GM10266 (cell line): ENCODE data around the gene EYS.

Experiments used
- DNase-seq: peaks from one replicate; pipeline ENCODE4 v3.0.0; 2012; ENCODE audit errors: extremely low spot score
- TF ChIP-seq, protein P1 (sequence below): IDR thresholded peaks from 2 replicates; pipeline ENCODE4 v1.5.1; 2012; ENCODE audit warnings: mild to moderate bottlenecking, low read depth; ENCODE audit not compliant: control insufficient read depth, insufficient read depth; ENCODE audit errors: missing control alignments

The EYS gene

DNA sequence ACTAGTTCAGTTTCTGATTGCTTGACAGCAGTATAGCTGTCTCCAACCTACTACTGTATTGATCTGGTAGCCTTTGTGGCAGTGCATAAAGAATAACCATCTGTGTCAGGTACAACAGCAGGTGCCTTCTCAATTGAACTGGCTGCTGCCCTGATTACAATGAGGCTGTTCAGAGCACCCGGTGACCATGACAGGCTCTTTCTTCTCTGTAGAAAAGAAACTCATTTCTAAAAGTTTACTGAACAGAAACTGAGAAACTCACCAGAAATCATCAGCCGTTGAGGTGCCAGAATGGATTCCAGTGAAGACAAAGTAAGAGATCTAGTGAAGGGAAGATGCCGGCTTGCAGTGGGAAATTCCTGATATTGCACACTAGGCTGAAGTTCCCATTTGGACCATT is 1117.1 kb downstream of the EYS start:
- TF ChIP-seq, protein P1, sequence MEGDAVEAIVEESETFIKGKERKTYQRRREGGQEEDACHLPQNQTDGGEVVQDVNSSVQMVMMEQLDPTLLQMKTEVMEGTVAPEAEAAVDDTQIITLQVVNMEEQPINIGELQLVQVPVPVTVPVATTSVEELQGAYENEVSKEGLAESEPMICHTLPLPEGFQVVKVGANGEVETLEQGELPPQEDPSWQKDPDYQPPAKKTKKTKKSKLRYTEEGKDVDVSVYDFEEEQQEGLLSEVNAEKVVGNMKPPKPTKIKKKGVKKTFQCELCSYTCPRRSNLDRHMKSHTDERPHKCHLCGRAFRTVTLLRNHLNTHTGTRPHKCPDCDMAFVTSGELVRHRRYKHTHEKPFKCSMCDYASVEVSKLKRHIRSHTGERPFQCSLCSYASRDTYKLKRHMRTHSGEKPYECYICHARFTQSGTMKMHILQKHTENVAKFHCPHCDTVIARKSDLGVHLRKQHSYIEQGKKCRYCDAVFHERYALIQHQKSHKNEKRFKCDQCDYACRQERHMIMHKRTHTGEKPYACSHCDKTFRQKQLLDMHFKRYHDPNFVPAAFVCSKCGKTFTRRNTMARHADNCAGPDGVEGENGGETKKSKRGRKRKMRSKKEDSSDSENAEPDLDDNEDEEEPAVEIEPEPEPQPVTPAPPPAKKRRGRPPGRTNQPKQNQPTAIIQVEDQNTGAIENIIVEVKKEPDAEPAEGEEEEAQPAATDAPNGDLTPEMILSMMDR = no peak
- no peak for DNase-seq

DNA sequence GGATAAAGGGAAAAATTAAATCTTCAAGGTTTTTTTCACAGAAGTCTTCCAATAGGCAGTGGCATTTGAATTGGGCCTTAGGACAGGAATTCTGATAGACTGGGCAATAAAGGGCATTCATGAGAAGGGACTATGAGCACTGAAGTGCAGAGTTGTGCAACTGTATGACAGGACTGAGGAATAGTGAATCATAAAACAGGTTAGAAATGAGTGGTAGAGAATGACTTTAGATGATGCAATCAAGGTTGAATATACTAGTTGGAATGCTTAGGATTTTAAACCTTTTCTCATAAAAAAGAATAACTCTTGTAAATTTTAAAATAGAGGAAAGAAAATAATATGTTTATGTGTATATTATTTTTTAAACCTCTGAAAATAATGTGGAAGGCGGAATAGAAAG is 1126.7 kb downstream of the EYS start:
- DNase-seq = no peak
- TF ChIP-seq, protein P1 = no peak

DNA sequence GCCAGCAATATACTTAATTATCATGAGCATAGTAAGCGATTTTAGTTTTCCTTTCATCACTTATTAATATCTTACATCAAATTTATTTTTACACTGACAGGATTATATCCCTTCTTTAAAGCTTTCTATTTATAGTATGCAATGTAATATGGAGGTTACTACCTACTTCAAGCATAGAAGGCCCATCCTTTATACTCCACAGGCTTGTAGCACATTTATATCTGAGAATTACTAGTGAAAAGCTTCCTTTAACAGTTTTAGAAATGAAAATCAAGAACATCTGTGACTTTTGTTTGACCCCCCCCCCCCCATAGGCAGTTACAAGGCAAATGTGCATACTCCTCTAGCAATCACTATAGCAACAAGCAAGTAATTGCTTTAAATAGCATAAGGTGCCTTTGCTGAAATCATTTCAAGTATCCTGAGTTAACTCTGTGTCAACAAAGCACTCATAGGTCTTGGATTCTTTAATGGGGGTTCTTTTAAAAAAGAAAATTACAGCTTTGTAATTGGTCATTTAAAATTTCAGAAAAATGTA is 1153.7 kb downstream of the EYS start:
- TF ChIP-seq, protein P1 = no peak
- DNase-seq = no peak

DNA sequence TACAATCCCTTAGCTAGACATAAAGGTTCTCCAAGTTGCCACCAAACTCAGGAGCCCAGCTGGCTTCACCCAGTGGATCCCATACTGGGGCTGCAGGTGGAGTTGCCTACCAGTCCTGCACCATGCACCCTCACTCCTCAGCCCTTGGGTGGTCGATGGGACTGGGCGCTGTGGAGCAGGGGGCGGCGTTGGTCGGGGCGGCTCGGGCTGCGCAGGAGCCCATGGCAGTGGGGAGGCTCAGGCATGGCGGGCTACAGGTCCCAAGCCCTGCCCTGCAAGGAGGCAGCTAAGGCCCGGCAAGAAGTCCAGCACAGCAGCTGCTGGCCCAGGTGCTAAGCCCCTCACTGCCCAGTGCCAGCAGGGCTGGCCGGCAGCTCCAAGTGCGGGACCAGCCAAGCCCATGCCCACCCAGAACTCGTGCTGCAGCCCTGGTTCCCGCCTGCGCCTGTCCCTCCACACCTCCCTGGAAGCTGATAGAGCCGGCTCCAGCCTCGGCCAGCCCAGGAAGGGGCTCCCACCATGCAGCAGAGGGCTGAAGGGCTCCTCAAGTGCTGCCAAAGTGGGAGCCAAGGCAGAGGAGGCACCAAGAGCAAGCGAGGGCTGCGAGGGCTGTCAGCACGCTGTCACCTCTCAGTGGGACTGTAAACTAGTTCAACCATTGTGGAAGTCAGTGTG is 1159.3 kb downstream of the EYS start:
- TF ChIP-seq, protein P1 = no peak
- DNase-seq = no peak

DNA sequence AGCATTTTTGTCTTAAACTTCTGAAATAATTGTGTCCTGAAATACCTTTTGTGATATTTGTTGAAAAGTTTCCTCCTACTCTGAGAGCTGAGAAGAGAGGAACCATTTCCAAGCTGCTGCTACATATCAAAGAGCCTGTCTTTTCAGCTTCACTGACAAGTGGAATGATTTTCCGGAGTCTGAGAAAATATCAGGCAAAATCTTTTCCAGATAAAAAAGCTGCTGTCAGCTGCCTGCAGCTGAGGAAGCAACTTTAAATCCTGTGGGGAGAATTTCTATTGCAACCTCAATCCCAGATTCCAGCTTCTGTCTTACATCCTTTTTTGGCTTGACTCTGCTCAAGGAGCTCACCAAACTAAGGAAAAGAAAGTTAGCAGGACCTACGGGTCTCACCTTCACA is 1167.1 kb downstream of the EYS start:
- TF ChIP-seq, protein P1 = no peak
- DNase-seq = no peak

DNA sequence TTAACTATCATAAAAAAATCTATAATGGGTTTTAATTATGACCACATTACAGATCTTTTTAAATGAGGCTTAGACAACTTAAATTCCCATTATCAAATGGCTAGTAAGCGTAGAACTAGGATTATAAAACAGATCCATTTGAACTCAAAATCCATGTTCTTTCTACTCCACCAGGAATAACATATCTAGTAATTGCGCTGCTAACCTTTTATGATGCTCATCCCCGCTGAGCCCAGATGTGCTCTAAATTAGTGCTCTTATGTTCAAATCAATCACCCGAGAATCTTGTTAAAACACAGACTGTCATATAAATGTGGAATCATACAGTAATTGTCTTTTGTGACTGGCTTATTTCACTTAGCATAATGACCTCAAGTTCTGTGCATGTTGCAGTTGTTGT is 1168.3 kb downstream of the EYS start:
- TF ChIP-seq, protein P1 = no peak
- DNase-seq = no peak

DNA sequence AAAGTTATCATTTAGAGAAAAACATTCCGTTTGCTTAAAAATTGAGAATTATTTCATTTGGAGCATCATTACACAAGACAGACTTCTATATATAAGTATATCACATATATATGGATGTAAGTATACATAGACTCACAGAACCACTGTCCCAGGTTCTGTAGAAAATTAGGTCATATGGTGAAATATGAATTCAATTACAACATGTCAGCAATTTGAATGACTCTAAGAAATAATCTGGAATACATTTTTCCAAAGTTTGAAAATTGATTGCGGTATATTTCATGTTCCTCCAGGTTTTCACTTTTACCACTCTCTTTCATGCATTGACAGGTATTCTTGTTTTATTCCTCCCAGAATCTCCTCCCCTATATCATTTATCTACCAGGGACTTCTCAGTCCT is 1179.1 kb downstream of the EYS start:
- TF ChIP-seq, protein P1 = no peak
- no peak for DNase-seq
